ENCODE measurements around the gene RBM20. TPM values are rescaled to one million over a fixed set of nuclear protein-coding genes. Genes with fewer than 3 reads are reported as not detected.
A peak's percentile ranks its signal among the peaks of the same experiment; 100 is the strongest.
"Not testable (repeated sequence)": the region's sequence is repeated elsewhere in the genome, so short reads cannot be mapped to it uniquely, and the experiment has no call there.

RBM20 gene
- total and polyA plus RNA-seq, 2 experiments from 2014 or later, result 3.7 to 4.0 TPM

DNA sequence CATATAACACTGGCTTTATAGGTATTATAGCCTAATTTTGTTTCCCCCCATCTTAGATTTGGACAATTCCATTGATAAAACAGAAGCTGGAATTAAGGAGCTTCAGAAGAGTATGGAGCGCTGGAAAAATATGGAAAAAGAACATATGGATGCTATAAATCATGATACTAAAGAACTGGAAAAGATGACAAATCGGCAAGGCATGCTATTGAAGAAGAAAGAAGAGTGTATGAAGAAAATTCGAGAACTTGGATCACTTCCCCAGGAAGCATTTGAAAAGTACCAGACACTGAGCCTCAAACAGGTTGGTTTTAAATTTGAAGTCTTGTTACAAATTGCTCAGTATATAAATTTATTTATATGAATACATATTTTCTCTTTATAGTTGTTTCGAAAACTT lies 42.6 kb upstream of the RBM20 start:
- Histone ChIP-seq H3K9me3 (ENCODE audit: low read depth) (no peaks in the 10 kb centered on the region), H2AFZ (no peak overlapping the region), H4K20me1 (ENCODE audit: insufficient read depth, poor library complexity, severe bottlenecking) (no peaks in the 10 kb centered on the region), H3K9me2 (replicated peaks; ENCODE audit: insufficient read depth) (no peaks in the 10 kb centered on the region), H3K4me3 (no peak overlapping the region), H3K27ac (no peak overlapping the region), H3K27me3 (no peaks in the 10 kb centered on the region), H3K4me2 (no peak overlapping the region), H3K4me1 (ENCODE audit: insufficient read depth) (no peaks in the 10 kb centered on the region), H3K79me2 (no peaks in the 10 kb centered on the region), H3K36me3 (replicated peaks; ENCODE audit: insufficient read depth, low read depth) (no peaks in the 10 kb centered on the region)
- 94% methylated on average over 4 of the region's 4 CpGs for WGBS (ENCODE audit: low lambda C conversion rate, missing lambda C conversion rate)
- no peak for DNase-seq (ENCODE audit: low spot score)
- TF ChIP-seq EZH2 (IDR thresholded peaks at IDR 0.05; ENCODE audit: borderline replicate concordance), result no peak
- no peak for TF ChIP-seq EZH2phosphoT487 (IDR thresholded peaks at IDR 0.05; ENCODE audit: low read depth, severe bottlenecking, unreplicated experiment)
- TF ChIP-seq, protein P1, sequence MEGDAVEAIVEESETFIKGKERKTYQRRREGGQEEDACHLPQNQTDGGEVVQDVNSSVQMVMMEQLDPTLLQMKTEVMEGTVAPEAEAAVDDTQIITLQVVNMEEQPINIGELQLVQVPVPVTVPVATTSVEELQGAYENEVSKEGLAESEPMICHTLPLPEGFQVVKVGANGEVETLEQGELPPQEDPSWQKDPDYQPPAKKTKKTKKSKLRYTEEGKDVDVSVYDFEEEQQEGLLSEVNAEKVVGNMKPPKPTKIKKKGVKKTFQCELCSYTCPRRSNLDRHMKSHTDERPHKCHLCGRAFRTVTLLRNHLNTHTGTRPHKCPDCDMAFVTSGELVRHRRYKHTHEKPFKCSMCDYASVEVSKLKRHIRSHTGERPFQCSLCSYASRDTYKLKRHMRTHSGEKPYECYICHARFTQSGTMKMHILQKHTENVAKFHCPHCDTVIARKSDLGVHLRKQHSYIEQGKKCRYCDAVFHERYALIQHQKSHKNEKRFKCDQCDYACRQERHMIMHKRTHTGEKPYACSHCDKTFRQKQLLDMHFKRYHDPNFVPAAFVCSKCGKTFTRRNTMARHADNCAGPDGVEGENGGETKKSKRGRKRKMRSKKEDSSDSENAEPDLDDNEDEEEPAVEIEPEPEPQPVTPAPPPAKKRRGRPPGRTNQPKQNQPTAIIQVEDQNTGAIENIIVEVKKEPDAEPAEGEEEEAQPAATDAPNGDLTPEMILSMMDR (IDR thresholded peaks at IDR 0.05; ENCODE audit: poor library complexity), result no peak

DNA sequence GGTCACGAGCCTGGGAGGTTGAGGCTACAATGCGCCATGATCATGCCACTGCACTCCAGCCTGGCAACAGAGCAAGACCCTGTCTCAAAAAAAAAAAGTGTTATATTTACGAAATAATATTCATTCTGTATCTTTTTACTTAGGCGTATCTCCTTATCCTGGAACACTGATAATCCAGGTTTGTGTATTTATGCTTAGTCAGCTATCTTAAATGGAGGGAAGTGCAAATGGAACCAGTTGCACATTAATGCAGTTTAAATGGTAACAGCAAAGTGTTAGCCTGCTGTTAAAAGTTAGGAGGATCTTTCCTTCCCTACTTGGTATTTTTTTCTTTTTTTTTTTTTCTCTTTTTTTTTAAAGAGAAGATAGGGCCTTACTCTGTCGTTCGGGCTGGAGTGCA lies 36.0 kb upstream of the RBM20 start:
- no peaks in the 10 kb centered on the region for H4K20me1 ChIP-seq (ENCODE audit: insufficient read depth, poor library complexity, severe bottlenecking)
- no peaks in the 10 kb centered on the region for H3K27me3 ChIP-seq
- no peaks in the 10 kb centered on the region for H3K36me3 ChIP-seq (replicated peaks; ENCODE audit: insufficient read depth, low read depth)
- no peaks in the 10 kb centered on the region for H3K9me2 ChIP-seq (replicated peaks; ENCODE audit: insufficient read depth)
- no peaks in the 10 kb centered on the region for H3K4me1 ChIP-seq (ENCODE audit: insufficient read depth)
- no peak overlapping the region for H2AFZ ChIP-seq
- DNase-seq (ENCODE audit: low spot score), result no peak
- WGBS (ENCODE audit: low lambda C conversion rate, missing lambda C conversion rate), result 74% methylated on average over 6 of the region's 6 CpGs
- TF ChIP-seq, protein P1 (IDR thresholded peaks at IDR 0.05; ENCODE audit: poor library complexity), result no peak
- TF ChIP-seq EZH2phosphoT487 (IDR thresholded peaks at IDR 0.05; ENCODE audit: low read depth, severe bottlenecking, unreplicated experiment) (no peak), EZH2 (IDR thresholded peaks at IDR 0.05; ENCODE audit: borderline replicate concordance) (no peak)
- no peak overlapping the region for H3K27ac ChIP-seq
- H3K4me2 ChIP-seq, result no peak overlapping the region
- no peaks in the 10 kb centered on the region for H3K9me3 ChIP-seq (ENCODE audit: low read depth)
- no peak overlapping the region for H3K4me3 ChIP-seq
- H3K79me2 ChIP-seq, result no peaks in the 10 kb centered on the region

DNA sequence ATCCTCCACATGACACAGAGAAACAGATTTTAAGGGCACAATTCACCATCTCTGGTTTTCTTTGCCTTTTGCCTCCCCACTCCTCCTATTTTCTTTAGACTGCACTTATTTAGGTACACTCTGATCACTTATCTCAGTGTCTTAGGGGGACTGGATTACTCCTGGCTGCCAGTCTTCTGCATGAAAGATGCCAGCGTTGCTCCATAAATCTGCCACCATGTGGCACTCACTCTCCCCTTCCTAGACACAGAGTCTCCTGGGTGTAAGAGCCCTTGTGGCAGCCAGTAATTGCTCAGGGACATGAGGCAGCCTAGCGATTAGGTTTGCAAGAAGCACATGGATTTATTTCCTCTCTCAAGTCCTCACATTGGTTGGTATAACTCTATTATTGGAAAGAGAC lies 34.5 kb upstream of the RBM20 start:
- no peak overlapping the region for H3K4me2 ChIP-seq
- no peaks in the 10 kb centered on the region for H3K36me3 ChIP-seq (replicated peaks; ENCODE audit: insufficient read depth, low read depth)
- H3K79me2 ChIP-seq, result no peaks in the 10 kb centered on the region
- no peaks in the 10 kb centered on the region for H3K27me3 ChIP-seq
- TF ChIP-seq, protein P1 (IDR thresholded peaks at IDR 0.05; ENCODE audit: poor library complexity), result no peak
- TF ChIP-seq EZH2 (IDR thresholded peaks at IDR 0.05; ENCODE audit: borderline replicate concordance) (no peak), EZH2phosphoT487 (IDR thresholded peaks at IDR 0.05; ENCODE audit: low read depth, severe bottlenecking, unreplicated experiment) (no peak)
- H3K9me2 ChIP-seq (replicated peaks; ENCODE audit: insufficient read depth), result no peaks in the 10 kb centered on the region
- WGBS (ENCODE audit: low lambda C conversion rate, missing lambda C conversion rate), result 40% methylated on average over 2 of the region's 2 CpGs
- no peak overlapping the region for H2AFZ ChIP-seq
- no peaks in the 10 kb centered on the region for H4K20me1 ChIP-seq (ENCODE audit: insufficient read depth, poor library complexity, severe bottlenecking)
- no peak overlapping the region for H3K27ac ChIP-seq
- no peak for DNase-seq (ENCODE audit: low spot score)
- no peaks in the 10 kb centered on the region for H3K9me3 ChIP-seq (ENCODE audit: low read depth)
- H3K4me3 ChIP-seq, result no peak overlapping the region
- H3K4me1 ChIP-seq (ENCODE audit: insufficient read depth), result no peaks in the 10 kb centered on the region

DNA sequence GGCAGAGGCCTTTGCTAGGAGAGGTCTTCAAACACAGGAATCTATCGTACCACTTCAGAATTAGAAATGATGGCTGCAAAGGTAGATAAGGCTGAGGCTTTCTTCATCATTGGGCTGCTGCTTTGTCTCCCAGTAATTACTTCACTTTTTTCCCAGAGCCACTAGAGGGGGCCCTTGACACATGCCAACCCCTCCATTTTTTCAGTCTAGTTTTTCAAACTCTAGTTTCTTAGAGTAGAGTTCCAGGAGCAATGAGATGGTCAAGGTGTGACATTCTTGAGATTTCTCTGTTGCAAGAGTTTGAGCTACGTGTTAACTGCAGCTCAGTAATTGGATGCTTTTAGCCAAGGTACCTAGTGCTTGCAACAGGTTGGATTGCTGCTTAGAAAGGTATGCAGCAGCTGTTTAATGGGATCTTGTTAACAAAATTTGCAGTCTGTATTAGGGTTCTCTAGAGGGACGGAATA lies 33.8 kb upstream of the RBM20 start:
- peak; percentile 74 for DNase-seq (ENCODE audit: low spot score)
- Histone ChIP-seq H2AFZ (no peak overlapping the region), H4K20me1 (ENCODE audit: insufficient read depth, poor library complexity, severe bottlenecking) (no peaks in the 10 kb centered on the region), H3K4me2 (no peak overlapping the region), H3K27ac (no peak overlapping the region), H3K36me3 (replicated peaks; ENCODE audit: insufficient read depth, low read depth) (no peaks in the 10 kb centered on the region), H3K79me2 (no peaks in the 10 kb centered on the region), H3K27me3 (no peaks in the 10 kb centered on the region), H3K4me1 (ENCODE audit: insufficient read depth) (no peaks in the 10 kb centered on the region), H3K9me3 (ENCODE audit: low read depth) (no peaks in the 10 kb centered on the region), H3K9me2 (replicated peaks; ENCODE audit: insufficient read depth) (no peaks in the 10 kb centered on the region), H3K4me3 (no peak overlapping the region)
- TF ChIP-seq EZH2phosphoT487 (IDR thresholded peaks at IDR 0.05; ENCODE audit: low read depth, severe bottlenecking, unreplicated experiment) (no peak), EZH2 (IDR thresholded peaks at IDR 0.05; ENCODE audit: borderline replicate concordance) (no peak)
- TF ChIP-seq, protein P1 (IDR thresholded peaks at IDR 0.05; ENCODE audit: poor library complexity), result peak; percentile 87
- WGBS (ENCODE audit: low lambda C conversion rate, missing lambda C conversion rate), result 15% methylated on average over 3 of the region's 3 CpGs

DNA sequence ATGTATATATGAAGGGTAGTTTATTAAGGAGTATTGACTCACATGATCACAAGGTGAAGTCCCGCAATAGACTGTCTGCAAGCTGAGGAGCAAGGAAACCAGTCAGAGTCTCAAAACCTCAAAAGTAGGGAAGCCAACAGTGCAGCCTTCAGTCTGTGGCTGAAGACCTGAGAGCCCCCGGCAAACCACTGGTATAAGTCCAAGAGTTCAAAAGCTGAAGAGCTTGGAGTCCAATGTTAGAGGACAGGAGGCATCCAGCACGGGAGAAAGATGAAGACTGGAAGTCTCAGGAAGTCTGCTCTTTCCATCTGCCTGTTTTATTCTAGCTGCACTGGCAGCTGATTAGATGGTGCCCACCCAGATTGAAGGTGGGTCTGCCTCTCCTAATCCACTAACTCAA lies 33.4 kb upstream of the RBM20 start:
- not testable (repeated sequence) for H3K9me2 ChIP-seq (replicated peaks; ENCODE audit: insufficient read depth); H3K36me3 ChIP-seq (replicated peaks; ENCODE audit: insufficient read depth, low read depth); H3K27ac ChIP-seq; H3K4me1 ChIP-seq (ENCODE audit: insufficient read depth); H3K79me2 ChIP-seq; DNase-seq (ENCODE audit: low spot score); H3K4me3 ChIP-seq; H3K4me2 ChIP-seq; H3K9me3 ChIP-seq (ENCODE audit: low read depth); H3K27me3 ChIP-seq; H2AFZ ChIP-seq; H4K20me1 ChIP-seq (ENCODE audit: insufficient read depth, poor library complexity, severe bottlenecking)
- whole genome bisulfite sequencing (ENCODE audit: low lambda C conversion rate, missing lambda C conversion rate), result 66% methylated on average over 3 of the region's 3 CpGs

All from hepatocyte (in vitro differentiated cells).